HG03064 (cell line): ENCODE measurements around the gene BCAM.
"Not testable (repeated sequence)": the region's sequence is repeated elsewhere in the genome, so short reads cannot be mapped to it uniquely, and the experiment has no call there.

Source experiments
- ATAC-seq: cut with Tn5 transposase; IDR thresholded peaks from one replicate; pipeline ENCODE4 v1.9.1; 2021; ENCODE audit warnings: low read depth; ENCODE audit not compliant: unreplicated experiment

The BCAM gene

GRCh38 chr19:44848036-44848811, 39.3 kb downstream of the BCAM start:
- no peak for ATAC-seq

DNA sequence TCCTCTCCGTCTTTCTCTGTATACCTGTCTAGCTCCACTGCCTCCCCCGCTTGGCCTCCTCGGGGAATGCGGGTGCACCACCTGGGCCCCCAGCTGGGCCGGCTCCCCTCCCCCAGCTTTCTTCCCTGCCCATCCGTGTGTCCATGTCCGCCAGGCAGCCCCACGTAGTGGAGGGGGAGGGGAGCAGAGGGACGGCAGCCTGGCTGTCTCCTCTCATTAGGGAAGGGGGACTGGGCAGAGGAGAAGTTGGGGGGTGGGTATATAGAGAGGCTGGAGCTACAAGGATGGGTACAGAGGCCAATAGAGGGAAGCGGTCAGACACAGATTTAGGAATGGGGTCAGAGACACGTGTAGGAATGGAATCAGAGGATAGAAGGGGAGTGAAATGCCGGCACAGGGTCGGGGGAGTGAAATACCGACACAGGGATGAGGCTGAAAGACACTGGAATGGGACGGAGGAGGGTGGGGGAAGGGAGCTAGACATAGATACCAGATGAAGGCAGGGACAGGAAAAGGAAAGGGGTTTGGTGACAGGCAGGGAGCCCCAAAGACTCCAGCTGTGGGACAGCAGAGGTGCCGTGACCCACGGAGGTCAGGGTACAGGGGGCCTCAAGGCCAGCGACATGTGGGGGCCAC, 40.0 kb downstream of the BCAM start:
- ATAC-seq: no peak

- no peak for ATAC-seq
Observed at GRCh38 chr19:44850641-44851109, 41.8 kb downstream of the BCAM start.

- ATAC-seq: no peak
Observed at GRCh38 chr19:44851427-44851826, 42.5 kb downstream of the BCAM start.

GRCh38 chr19:44855606-44856005, 46.7 kb downstream of the BCAM start:
- no peak for ATAC-seq

- ATAC-seq: no peak
Observed at GRCh38 chr19:44856421-44857083, 47.6 kb downstream of the BCAM start.

GRCh38 chr19:44857837-44858236, 48.9 kb downstream of the BCAM start:
- no peak for ATAC-seq

GRCh38 chr19:44861576-44861975, 52.7 kb downstream of the BCAM start:
- ATAC-seq: not testable (repeated sequence)

- no peak for ATAC-seq
Observed at GRCh38 chr19:44863990-44864389, 55.1 kb downstream of the BCAM start.

DNA sequence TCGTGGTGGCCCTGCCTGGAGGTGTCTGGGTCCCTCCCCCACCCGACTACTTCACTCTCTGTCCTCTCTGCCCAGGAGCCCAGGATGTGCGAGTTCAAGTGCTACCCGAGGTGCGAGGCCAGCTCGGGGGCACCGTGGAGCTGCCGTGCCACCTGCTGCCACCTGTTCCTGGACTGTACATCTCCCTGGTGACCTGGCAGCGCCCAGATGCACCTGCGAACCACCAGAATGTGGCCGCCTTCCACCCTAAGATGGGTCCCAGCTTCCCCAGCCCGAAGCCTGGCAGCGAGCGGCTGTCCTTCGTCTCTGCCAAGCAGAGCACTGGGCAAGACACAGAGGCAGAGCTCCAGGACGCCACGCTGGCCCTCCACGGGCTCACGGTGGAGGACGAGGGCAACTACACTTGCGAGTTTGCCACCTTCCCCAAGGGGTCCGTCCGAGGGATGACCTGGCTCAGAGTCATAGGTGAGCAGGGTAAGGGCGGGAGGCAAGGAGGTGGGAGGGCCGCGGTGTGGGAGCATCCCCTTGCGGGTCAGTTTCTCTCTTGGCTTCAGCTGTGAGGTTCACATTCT, 56.4 kb downstream of the BCAM start:
- no peak for ATAC-seq

DNA sequence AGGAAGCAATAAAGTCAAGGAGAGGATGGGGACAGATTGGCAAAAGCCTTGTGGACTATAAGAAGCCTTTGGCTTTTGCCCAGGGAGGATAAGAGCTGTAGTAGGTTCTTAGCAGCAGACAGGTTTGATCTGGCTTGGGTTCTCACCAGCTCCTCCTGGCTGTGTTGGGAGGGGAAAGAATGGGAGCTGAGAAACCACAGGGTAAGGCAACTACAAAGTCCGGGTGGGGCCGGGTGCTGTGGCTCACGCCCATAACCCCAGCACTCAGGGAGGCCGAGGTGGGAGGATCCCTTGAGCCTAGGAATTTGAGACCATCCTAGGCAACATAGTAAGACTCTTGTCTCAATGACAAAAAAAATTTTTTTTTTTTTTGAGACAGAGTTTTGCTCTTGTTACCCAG, 57.8 kb downstream of the BCAM start:
- ATAC-seq: no peak

DNA sequence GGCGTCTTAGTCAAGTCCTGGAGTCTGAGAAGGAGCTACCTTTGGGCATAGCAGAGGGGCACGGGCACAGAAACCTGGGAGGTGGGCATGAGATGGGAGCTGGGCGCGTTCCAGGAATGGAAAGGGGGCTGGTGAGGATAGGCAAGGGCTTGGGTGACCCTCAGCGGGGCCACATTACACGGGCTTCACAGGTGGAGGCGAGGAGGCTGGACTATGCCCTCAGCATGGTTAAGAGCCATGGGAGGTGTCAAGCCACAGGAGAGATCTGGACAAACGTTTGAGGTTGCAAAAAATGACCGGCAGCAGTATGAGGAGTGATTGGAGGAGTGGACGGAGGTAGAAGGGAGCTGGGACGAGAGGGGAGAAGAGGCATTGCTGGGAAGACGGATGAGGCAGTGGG, 58.7 kb downstream of the BCAM start:
- ATAC-seq: no peak

DNA sequence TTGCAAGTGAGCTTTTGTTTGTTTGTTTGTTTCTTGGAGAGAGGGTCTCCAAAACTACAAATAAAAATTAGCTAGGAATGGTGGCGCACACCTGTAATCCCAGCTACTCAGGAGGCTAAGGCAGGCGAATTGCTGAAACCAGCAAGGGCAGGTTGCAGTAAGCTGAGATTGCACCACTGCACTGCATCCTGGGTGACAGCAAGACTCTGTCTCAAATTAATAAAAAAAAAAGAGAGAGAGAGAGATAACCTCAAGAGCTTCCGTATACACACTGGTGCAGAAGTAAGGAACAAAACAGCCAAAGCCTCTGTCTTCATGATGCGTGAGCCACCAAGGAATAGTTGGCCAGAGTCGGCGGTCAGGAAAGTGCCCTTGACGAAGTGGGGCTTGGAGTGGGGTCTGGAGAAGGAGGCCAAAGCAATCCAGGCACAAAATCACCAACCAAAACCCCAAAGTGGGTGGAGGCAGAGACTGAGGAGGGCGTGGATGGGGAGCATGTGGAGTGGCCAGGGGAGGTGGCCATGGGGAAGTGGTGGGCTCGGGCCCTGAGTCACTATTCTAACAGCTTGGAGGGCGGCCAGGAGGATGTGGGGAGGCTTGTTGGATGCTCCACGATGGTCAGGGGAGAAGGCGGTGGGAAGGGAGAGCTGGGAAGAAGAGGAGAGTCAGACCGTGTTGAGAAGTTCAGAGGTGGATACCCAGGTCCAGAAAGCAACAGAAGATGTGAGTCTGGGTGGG, 61.0 kb downstream of the BCAM start:
- ATAC-seq: no peak
